ENCODE measurements around the gene PCGF3.
"Not testable (repeated sequence)": the region's sequence is repeated elsewhere in the genome, so short reads cannot be mapped to it uniquely, and the experiment has no call there.

The PCGF3 gene

GRCh38 chr4:742742-743311 lies 37.2 kb downstream of the PCGF3 start:
- peak; percentile 81 for DNase-seq (ENCODE audit: low spot score)

- no peak for DNase-seq (ENCODE audit: low spot score)
Measured at GRCh38 chr4:743463-744211, 38.0 kb downstream of the PCGF3 start.

- DNase-seq (ENCODE audit: low spot score), result no peak
Measured at GRCh38 chr4:744212-744841, 38.7 kb downstream of the PCGF3 start.

- DNase-seq (ENCODE audit: low spot score), result no peak
Measured at GRCh38 chr4:747546-748170, 42.0 kb downstream of the PCGF3 start.

- no peak for DNase-seq (ENCODE audit: low spot score)
Measured at GRCh38 chr4:748461-748860, 42.8 kb downstream of the PCGF3 start.

GRCh38 chr4:749698-750666 lies 44.4 kb downstream of the PCGF3 start:
- no peak for DNase-seq (ENCODE audit: low spot score)

- no peak for DNase-seq (ENCODE audit: low spot score)
Measured at GRCh38 chr4:751676-752075, 46.0 kb downstream of the PCGF3 start.

GRCh38 chr4:752196-752861 lies 46.7 kb downstream of the PCGF3 start:
- DNase-seq (ENCODE audit: low spot score), result no peak

- not testable (repeated sequence) for DNase-seq (ENCODE audit: low spot score)
Measured at GRCh38 chr4:753186-753585, 47.6 kb downstream of the PCGF3 start.

GRCh38 chr4:754221-755120 lies 48.8 kb downstream of the PCGF3 start:
- DNase-seq (ENCODE audit: low spot score), result no peak

- DNase-seq (ENCODE audit: low spot score), result no peak
Measured at GRCh38 chr4:757111-757510, 51.5 kb downstream of the PCGF3 start.

- DNase-seq (ENCODE audit: low spot score), result not testable (repeated sequence)
Measured at GRCh38 chr4:759810-760209, 54.2 kb downstream of the PCGF3 start.

- DNase-seq (ENCODE audit: low spot score), result no peak
Measured at GRCh38 chr4:760616-761015, 55.0 kb downstream of the PCGF3 start.

- DNase-seq (ENCODE audit: low spot score), result no peak
Measured at GRCh38 chr4:761086-761485, 55.5 kb downstream of the PCGF3 start.

- DNase-seq (ENCODE audit: low spot score), result no peak
Measured at GRCh38 chr4:761739-762138, 56.1 kb downstream of the PCGF3 start.

GRCh38 chr4:762211-763190 lies 56.9 kb downstream of the PCGF3 start:
- DNase-seq (ENCODE audit: low spot score), result no peak

GRCh38 chr4:763191-763810 lies 57.7 kb downstream of the PCGF3 start:
- DNase-seq (ENCODE audit: low spot score), result no peak

- peak; percentile 10 for DNase-seq (ENCODE audit: low spot score)
Measured at GRCh38 chr4:763922-764321, 58.3 kb downstream of the PCGF3 start.
